Ascending aorta (tissue), 2 donors: ENCODE data around the gene LITAF. TPM values are rescaled to one million over a fixed set of nuclear protein-coding genes. Genes with fewer than 3 reads are reported as not detected.

Experiments
- DNase-seq, 2 donors: peaks; one replicate each; pipeline ENCODE4 v3.0.0-alpha.2; 2019; ENCODE audit warnings: low spot score in 2 of 2
- H3K27ac ChIP-seq, 2 donors: fragments of 200-600 bp; sonication (generic); one replicate each; pipeline ENCODE4 v1.5.1; 2016 to 2017; ENCODE audit warnings: mild to moderate bottlenecking in 1 of 2
- H3K27me3 ChIP-seq: fragments of 200-600 bp; sonication (generic); one replicate; pipeline ENCODE4 v1.5.1; 2017
- H3K36me3 ChIP-seq, 2 donors: fragments of 200-600 bp; sonication (generic); one replicate each; pipeline ENCODE4 v1.5.1; 2016
- H3K4me1 ChIP-seq, 2 donors: fragments of 200-600 bp; sonication (generic); one replicate each; pipeline ENCODE4 v1.5.1; 2016 to 2017; ENCODE audit warnings: mild to moderate bottlenecking in 1 of 2
- H3K4me3 ChIP-seq, 2 donors: fragments of 200-600 bp; sonication (generic); one replicate each; pipeline ENCODE4 v1.5.1; 2016 to 2017; ENCODE audit warnings: mild to moderate bottlenecking in 1 of 2
- H3K9me3 ChIP-seq, 2 donors: fragments of 200-600 bp; sonication (generic); one replicate each; pipeline ENCODE4 v1.5.1; 2016
- CTCF ChIP-seq, 3 experiments: fragments of 200-600 bp in 2 of 3; fragments of 450-650 bp in 1 of 3; sonication (generic) in 2 of 3; IDR thresholded peaks; one replicate each; pipeline ENCODE4 v1.5.1; 2016 to 2019; ENCODE audit warnings: antibody characterized with exemption in 3 of 3, mild to moderate bottlenecking in 1 of 3, moderate library complexity in 1 of 3
- intact Hi-C: fragments of 100-400 bp; cut with DNase I; formaldehyde crosslinking; loops from one replicate; pipeline ENCODE4 v1.15.1; 2023
- total RNA-seq: library from RNA; depleted of rRNA; stranded (reverse); fragments of >200 nt; gene quantifications from one replicate; pipeline ENCODE4 v1.1.0, GENCODE V29; 2016

LITAF gene
- total RNA-seq, 1 donor from 2014 or later: 40.7 TPM

- H3K4me1 ChIP-seq: peaks cover 0 to 26% of the 10 kb centered on the region in 2 donors
- DNase-seq: no peak
- H3K4me3 ChIP-seq: no peak overlapping the region
- no peaks in the 10 kb centered on the region for H3K27me3 ChIP-seq
- H3K27ac ChIP-seq: peak overlapping the region in 1 of 2 donors; percentile 45
- H3K36me3 ChIP-seq: peaks cover 4 to 9% of the 10 kb centered on the region in 2 donors
- no peaks in the 10 kb centered on the region for H3K9me3 ChIP-seq
- TF ChIP-seq CTCF (IDR thresholded peaks at IDR 0.05): no peak
- intact Hi-C loops: no loop called here
Measured at GRCh38 chr16:11571549-11571948, 15.2 kb downstream of the LITAF start.

- H3K9me3 ChIP-seq: no peaks in the 10 kb centered on the region
- H3K4me1 ChIP-seq: peaks cover 0 to 18% of the 10 kb centered on the region in 2 donors
- H3K27ac ChIP-seq: peak overlapping the region in 1 of 2 donors; percentile 23
- peaks cover 4 to 9% of the 10 kb centered on the region in 2 donors for H3K36me3 ChIP-seq
- intact Hi-C loops: no loop called here
- H3K27me3 ChIP-seq: no peaks in the 10 kb centered on the region
- H3K4me3 ChIP-seq: no peak overlapping the region
- no peak for TF ChIP-seq CTCF (IDR thresholded peaks at IDR 0.05)
- DNase-seq: no peak
Measured at GRCh38 chr16:11570806-11571205, 15.9 kb downstream of the LITAF start.

- Histone ChIP-seq H3K4me1 (peaks cover 0 to 15% of the 10 kb centered on the region in 2 donors), H3K4me3 (no peak overlapping the region), H3K9me3 (no peaks in the 10 kb centered on the region), H3K36me3 (peaks cover 4 to 9% of the 10 kb centered on the region in 2 donors), H3K27me3 (no peaks in the 10 kb centered on the region), H3K27ac (peak overlapping the region in 1 of 2 donors; percentile 23)
- DNase-seq: no peak
- TF ChIP-seq CTCF (IDR thresholded peaks at IDR 0.05): no peak
- intact Hi-C loops: no loop called here
Measured at GRCh38 chr16:11570258-11570657, 16.5 kb downstream of the LITAF start.

GRCh38 chr16:11566398-11566797 lies 20.3 kb downstream of the LITAF start:
- H3K27me3 ChIP-seq: no peaks in the 10 kb centered on the region
- no peak for TF ChIP-seq CTCF (IDR thresholded peaks at IDR 0.05)
- H3K4me3 ChIP-seq: no peak overlapping the region
- H3K9me3 ChIP-seq: no peaks in the 10 kb centered on the region
- intact Hi-C loops: no loop called here
- peaks cover 4 to 9% of the 10 kb centered on the region in 2 donors for H3K36me3 ChIP-seq
- DNase-seq: no peak
- H3K4me1 ChIP-seq: peaks cover 0 to 5% of the 10 kb centered on the region in 2 donors
- H3K27ac ChIP-seq: peak overlapping the region in 1 of 2 donors; percentile 37

GRCh38 chr16:11565665-11566064 lies 21.1 kb downstream of the LITAF start:
- Histone ChIP-seq H3K4me1 (peaks cover 3% of the 10 kb centered on the region in 2 donors), H3K27me3 (no peaks in the 10 kb centered on the region), H3K9me3 (no peaks in the 10 kb centered on the region), H3K27ac (peak overlapping the region in 1 of 2 donors; percentile 37), H3K4me3 (no peak overlapping the region), H3K36me3 (peaks cover 4 to 9% of the 10 kb centered on the region in 2 donors)
- no peak for TF ChIP-seq CTCF (IDR thresholded peaks at IDR 0.05)
- intact Hi-C loops: no loop called here
- no peak for DNase-seq
